Measurements from ENCODE around the gene SPHK1. TPM values are rescaled to one million over a fixed set of nuclear protein-coding genes. Genes with fewer than 3 reads are reported as not detected.

SPHK1 gene
- total RNA-seq, 1 donor from 2014 or later, result 54.5 TPM

- TF ChIP-seq, protein P1, sequence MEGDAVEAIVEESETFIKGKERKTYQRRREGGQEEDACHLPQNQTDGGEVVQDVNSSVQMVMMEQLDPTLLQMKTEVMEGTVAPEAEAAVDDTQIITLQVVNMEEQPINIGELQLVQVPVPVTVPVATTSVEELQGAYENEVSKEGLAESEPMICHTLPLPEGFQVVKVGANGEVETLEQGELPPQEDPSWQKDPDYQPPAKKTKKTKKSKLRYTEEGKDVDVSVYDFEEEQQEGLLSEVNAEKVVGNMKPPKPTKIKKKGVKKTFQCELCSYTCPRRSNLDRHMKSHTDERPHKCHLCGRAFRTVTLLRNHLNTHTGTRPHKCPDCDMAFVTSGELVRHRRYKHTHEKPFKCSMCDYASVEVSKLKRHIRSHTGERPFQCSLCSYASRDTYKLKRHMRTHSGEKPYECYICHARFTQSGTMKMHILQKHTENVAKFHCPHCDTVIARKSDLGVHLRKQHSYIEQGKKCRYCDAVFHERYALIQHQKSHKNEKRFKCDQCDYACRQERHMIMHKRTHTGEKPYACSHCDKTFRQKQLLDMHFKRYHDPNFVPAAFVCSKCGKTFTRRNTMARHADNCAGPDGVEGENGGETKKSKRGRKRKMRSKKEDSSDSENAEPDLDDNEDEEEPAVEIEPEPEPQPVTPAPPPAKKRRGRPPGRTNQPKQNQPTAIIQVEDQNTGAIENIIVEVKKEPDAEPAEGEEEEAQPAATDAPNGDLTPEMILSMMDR (conservative IDR thresholded peaks at IDR 0.05; ENCODE audit: low read depth, low read length), result no peak
- no peak overlapping the region for H3K4me3 ChIP-seq (ENCODE audit: low read depth, low read length)
- DNase-seq (ENCODE audit: low read depth), result no peak
Observed at GRCh38 chr17:76410328-76410965, 26.0 kb downstream of the SPHK1 start.

- no peak for DNase-seq (ENCODE audit: low read depth)
Observed at GRCh38 chr17:76411247-76411646, 26.8 kb downstream of the SPHK1 start.

GRCh38 chr17:76414334-76415295 is 30.2 kb downstream of the SPHK1 start:
- no peak overlapping the region for H3K4me3 ChIP-seq (ENCODE audit: low read depth, low read length)
- TF ChIP-seq, protein P1 (conservative IDR thresholded peaks at IDR 0.05; ENCODE audit: low read depth, low read length), result no peak
- DNase-seq (ENCODE audit: low read depth), result no peak

More at GRCh38 chr17:76411247-76411646, 26.8 kb downstream of the SPHK1 start:
- no peak overlapping the region for H3K4me3 ChIP-seq (ENCODE audit: low read depth, low read length)
- TF ChIP-seq, protein P1 (conservative IDR thresholded peaks at IDR 0.05; ENCODE audit: low read depth, low read length), result no peak

DNA sequence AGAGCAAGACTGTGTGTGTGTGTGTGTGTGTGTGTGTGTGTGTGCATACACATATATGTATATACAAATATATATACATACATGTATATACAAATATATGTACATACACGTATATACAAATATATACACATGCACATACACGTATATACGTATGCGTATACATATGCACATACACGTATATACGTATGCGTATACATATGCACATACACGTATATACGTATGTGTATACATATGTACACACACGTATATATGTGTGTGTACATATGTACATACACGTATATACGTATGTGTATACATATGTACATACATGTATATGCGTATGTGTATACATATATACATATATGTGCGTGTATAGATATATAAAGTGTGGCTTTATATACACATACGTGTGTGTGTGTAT is 31.4 kb downstream of the SPHK1 start:
- TF ChIP-seq, protein P1 (conservative IDR thresholded peaks at IDR 0.05; ENCODE audit: low read depth, low read length), result no peak
- no peak for DNase-seq (ENCODE audit: low read depth)
- H3K4me3 ChIP-seq (ENCODE audit: low read depth, low read length), result no peak overlapping the region

DNA sequence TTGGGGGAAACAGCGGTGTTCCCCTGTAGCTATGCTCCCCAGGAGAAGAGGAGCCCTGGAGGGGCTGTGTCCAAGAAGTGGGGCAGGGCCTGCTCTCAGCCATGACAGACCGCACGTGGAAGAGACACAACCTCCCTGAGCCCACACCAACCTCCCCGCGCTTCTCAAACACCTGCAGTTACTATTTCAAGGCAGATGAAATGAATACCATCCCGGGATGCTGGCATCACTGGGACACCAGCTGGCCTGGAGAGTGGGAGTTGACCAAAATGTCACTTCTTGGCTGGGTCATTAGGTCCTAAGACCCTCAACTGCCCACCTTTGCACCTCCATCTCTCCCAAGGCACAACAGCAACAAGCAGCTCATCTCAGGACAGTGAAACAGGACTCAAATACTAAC is 32.0 kb downstream of the SPHK1 start:
- TF ChIP-seq, protein P1 (conservative IDR thresholded peaks at IDR 0.05; ENCODE audit: low read depth, low read length), result no peak
- no peak for DNase-seq (ENCODE audit: low read depth)
- no peak overlapping the region for H3K4me3 ChIP-seq (ENCODE audit: low read depth, low read length)

GRCh38 chr17:76416899-76417298 is 32.5 kb downstream of the SPHK1 start:
- TF ChIP-seq, protein P1 (conservative IDR thresholded peaks at IDR 0.05; ENCODE audit: low read depth, low read length), result no peak
- H3K4me3 ChIP-seq (ENCODE audit: low read depth, low read length), result no peak overlapping the region
- no peak for DNase-seq (ENCODE audit: low read depth)

All from epithelial cell of proximal tubule (primary cell).